GM12872 (cell line): ENCODE data around the gene ROCK2.

ENCODE experiments used
- CTCF ChIP-seq: IDR thresholded peaks from 3 replicates; pipeline ENCODE4 v1.5.1; 2011; ENCODE audit warnings: low read depth, mild to moderate bottlenecking, low read length, moderate library complexity; ENCODE audit not compliant: insufficient read depth

ROCK2 gene

GRCh38 chr2:11344342-11344955 is at the start of gene ROCK2:
Gene ROCK2, minus strand, starts transcription at chr2:11344636. Its CDS starts 500 bp downstream, at chr2:11344136.
- no peak for TF ChIP-seq CTCF

DNA sequence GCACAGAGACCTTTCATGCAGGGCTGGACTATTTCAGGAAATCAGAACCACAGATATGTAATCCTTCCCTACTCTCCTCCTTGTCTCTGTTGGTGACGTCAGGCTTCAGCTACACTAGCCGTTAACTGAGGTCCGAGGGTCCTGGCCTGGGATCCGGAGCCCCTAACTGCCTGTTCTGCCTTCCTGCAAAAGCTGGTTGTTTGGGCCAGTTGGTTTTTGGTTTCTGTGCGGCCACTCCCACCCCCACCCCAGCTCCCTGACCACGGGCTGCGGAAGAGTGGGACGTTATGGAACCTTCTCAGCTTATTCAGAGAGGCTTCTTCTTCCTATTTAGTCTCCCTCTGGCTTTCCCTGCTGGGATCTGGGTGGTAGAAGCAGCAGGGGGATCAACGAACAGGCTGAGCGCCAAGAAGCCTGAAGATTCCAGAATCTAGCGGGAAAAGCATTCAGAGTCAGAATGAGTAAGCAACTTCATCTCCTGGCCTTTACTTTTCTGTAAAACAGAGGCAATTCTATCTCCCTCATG is 49.3 kb upstream of the ROCK2 start:
- TF ChIP-seq CTCF, result no peak

GRCh38 chr2:11391942-11392266 is 47.5 kb upstream of the ROCK2 start:
- no peak for TF ChIP-seq CTCF

- no peak for TF ChIP-seq CTCF
Measured at GRCh38 chr2:11390399-11390658, 45.9 kb upstream of the ROCK2 start.

- TF ChIP-seq CTCF, result no peak
Measured at GRCh38 chr2:11389551-11390398, 45.3 kb upstream of the ROCK2 start.

- TF ChIP-seq CTCF, result no peak
Measured at GRCh38 chr2:11389052-11389420, 44.6 kb upstream of the ROCK2 start.

DNA sequence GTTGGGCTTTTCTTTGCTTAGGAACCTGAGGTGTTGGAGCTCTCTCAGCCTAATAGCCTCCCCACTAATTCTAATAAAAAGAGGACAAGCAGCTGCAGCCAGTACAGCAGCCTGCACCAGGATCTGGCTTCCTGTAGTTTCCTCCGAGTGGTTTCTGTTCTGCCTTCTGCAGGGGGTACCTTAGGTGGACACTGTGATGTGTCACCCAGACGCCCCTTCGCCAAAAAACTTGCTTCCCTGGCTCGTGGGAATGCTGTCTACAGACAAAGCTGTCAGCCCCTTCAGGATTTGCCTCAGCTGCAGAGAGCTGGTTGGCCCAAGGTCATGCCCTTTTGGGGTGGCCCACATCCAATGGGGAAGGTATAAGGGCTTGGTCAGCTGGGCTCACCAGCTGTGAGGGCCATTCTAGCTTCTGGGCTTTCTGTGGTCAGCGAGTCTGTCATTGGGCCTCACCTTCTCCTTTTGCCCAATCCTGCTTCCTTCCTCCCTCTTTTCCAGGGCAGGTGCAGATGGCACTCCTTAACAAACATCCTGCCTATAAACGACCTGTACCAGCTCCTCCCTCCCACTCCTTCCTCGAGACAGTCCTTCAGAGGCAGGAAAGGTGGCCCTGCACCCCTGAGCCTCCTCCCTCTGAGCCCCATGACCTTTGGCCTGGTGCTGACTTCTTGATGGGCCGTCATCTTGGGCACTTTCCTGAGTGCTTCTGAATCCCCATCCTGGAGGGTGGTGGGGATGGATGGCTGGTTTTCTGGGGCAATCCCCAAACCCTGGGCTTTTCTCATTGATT is 44.0 kb upstream of the ROCK2 start:
- no peak for TF ChIP-seq CTCF
